HCT116 (cell line): ENCODE data around the gene HUS1. TPM values are rescaled to one million over a fixed set of nuclear protein-coding genes. Genes with fewer than 3 reads are reported as not detected.

ENCODE experiments used
- ATAC-seq: fragments of 200-7000 bp; cut with Tn5 transposase; 2 replicates; pipeline ENCODE4 v1.9.1; 2020; ENCODE audit warnings: mild to moderate bottlenecking, moderate library complexity
- BruUV-seq: library from RNA; stranded (reverse); fragments of 400-500 nt; replicated peaks from 2 replicates; lab custom pipeline; 2021; lab: Mats Ljungman, UMichigan
- CTCF ChIA-PET: fragments of 300-600 bp; sonication (Branson Sonifier 250); formaldehyde crosslinking; loops from one replicate; lab custom pipeline; 2021; ENCODE audit warnings: antibody characterized with exemption; lab: Charles Lee
- POLR2A ChIA-PET: fragments of 300-600, 350-600 bp; sonication (Branson Sonifier 250); formaldehyde crosslinking; loops from one replicate; lab custom pipeline; 2021; ENCODE audit warnings: antibody characterized with exemption; lab: Charles Lee
- RAD21 ChIA-PET, 2 experiments: fragments of 300-600 bp; sonication (Branson Sonifier 250); formaldehyde crosslinking; loops; one replicate each; lab custom pipeline; 2023; ENCODE audit warnings: low total read pairs in 2 of 2; ENCODE audit not compliant: uncharacterized antibody in 2 of 2, unreplicated experiment in 2 of 2, low non-redundant PET in 1 of 2; lab: Charles Lee
- DNase-seq: peaks from one replicate; pipeline ENCODE4 v3.0.0-alpha.2; 2010; ENCODE audit warnings: low read depth, low spot score
- H2AFZ ChIP-seq: fragments of 200-600 bp; shearing (Covaris generic), sonication (generic); 2 replicates; pipeline ENCODE4 v1.6.1; 2017; ENCODE audit warnings: low read depth, mixed run types, mixed read lengths, antibody characterized with exemption, low read length; ENCODE audit not compliant: poor library complexity, severe bottlenecking
- H3K27ac ChIP-seq: 2 replicates; pipeline ENCODE4 v1.5.1; 2012; ENCODE audit warnings: low read depth, low read length
- H3K27me3 ChIP-seq: fragments of 200-600 bp; sonication (generic); 2 replicates; pipeline ENCODE4 v1.6.1; 2016; ENCODE audit warnings: mixed run types, low read length, mixed read lengths; ENCODE audit not compliant: insufficient read depth
- H3K36me3 ChIP-seq, 2 experiments: fragments of 200-500 bp in 1 of 2; fragments of 200-600 bp in 1 of 2; sonication (Bioruptor generic) in 1 of 2; sonication (generic) in 1 of 2; 2 replicates each; pipeline versions ENCODE4 v1.5.1 to v1.6.1; 2014 to 2016; ENCODE audit warnings: low read length in 2 of 2, inconsistent platforms in 1 of 2, mixed read lengths in 1 of 2, mixed run types in 1 of 2; ENCODE audit not compliant: insufficient read depth in 2 of 2, control insufficient read depth in 1 of 2
- H3K4me1 ChIP-seq, 2 experiments: fragments of 200-600 bp in 1 of 2; sonication (generic) in 1 of 2; 2 replicates each; pipeline versions ENCODE4 v1.5.1 to v1.6.1; 2012 to 2017; ENCODE audit warnings: low read length in 2 of 2, inconsistent platforms in 1 of 2, mild to moderate bottlenecking in 1 of 2, mixed read lengths in 1 of 2, mixed run types in 1 of 2, moderate library complexity in 1 of 2; ENCODE audit not compliant: insufficient read depth in 2 of 2, control insufficient read depth in 1 of 2
- H3K4me2 ChIP-seq: fragments of 200-600 bp; sonication (generic); 2 replicates; pipeline ENCODE4 v1.6.1; 2017; ENCODE audit warnings: mixed run types, low read length, mixed read lengths
- H3K4me3 ChIP-seq, 2 experiments: fragments of 200-600 bp in 1 of 2; sonication (generic) in 1 of 2; replicated peaks in 1 of 2; 2 replicates each; pipeline ENCODE4 v1.5.1; 2011 to 2016; ENCODE audit warnings: low read length in 2 of 2, control low read depth in 1 of 2, low read depth in 1 of 2, mild to moderate bottlenecking in 1 of 2, mixed read lengths in 1 of 2, mixed run types in 1 of 2
- H3K79me2 ChIP-seq: fragments of 200-600 bp; sonication (generic); 2 replicates; pipeline ENCODE4 v1.6.1; 2017; ENCODE audit warnings: mild to moderate bottlenecking, mixed run types, low read length, moderate library complexity, mixed read lengths; ENCODE audit not compliant: insufficient read depth
- H3K9ac ChIP-seq: fragments of 200-600 bp; sonication (generic); 2 replicates; pipeline ENCODE4 v1.6.1; 2016; ENCODE audit warnings: low read length, mixed read lengths
- H3K9me2 ChIP-seq: fragments of 200-600 bp; sonication (generic), shearing (Covaris generic); 2 replicates; pipeline ENCODE4 v1.6.1; 2017; ENCODE audit warnings: mixed run types, mild to moderate bottlenecking, moderate library complexity; ENCODE audit not compliant: insufficient read depth
- H3K9me3 ChIP-seq, 2 experiments: fragments of 200-500 bp in 1 of 2; fragments of 200-600 bp in 1 of 2; sonication (Bioruptor generic) in 1 of 2; sonication (generic) in 1 of 2; 2 replicates each; pipeline ENCODE4 v1.6.1; 2014 to 2017; ENCODE audit warnings: low read length in 2 of 2, mixed read lengths in 2 of 2, inconsistent platforms in 1 of 2, low read depth in 1 of 2, mild to moderate bottlenecking in 1 of 2, mixed run types in 1 of 2, moderate library complexity in 1 of 2; ENCODE audit not compliant: control insufficient read depth in 1 of 2, insufficient read depth in 1 of 2
- H4K20me1 ChIP-seq: fragments of 200-600 bp; sonication (generic), shearing (Covaris generic); 2 replicates; pipeline ENCODE4 v1.6.1; 2017; ENCODE audit warnings: mixed run types, mild to moderate bottlenecking, moderate library complexity; ENCODE audit not compliant: insufficient read depth
- FOSL1 ChIP-seq: IDR thresholded peaks from 2 replicates; pipeline ENCODE4 v1.6.1; 2012; ENCODE audit warnings: low read depth
- RAD21 ChIP-seq: IDR thresholded peaks from 2 replicates; pipeline ENCODE4 v1.6.1; 2012; ENCODE audit warnings: low read depth, mild to moderate bottlenecking
- intact Hi-C: fragments of 100-400 bp; cut with micrococcal nuclease; formaldehyde crosslinking; loops from 2 replicates; pipeline ENCODE4 v1.10.0; 2022
- total RNA-seq: library from RNA; stranded (reverse); gene quantifications from one replicate; pipeline ENCODE4 v1.2.1, GENCODE V29; 2021; ENCODE audit not compliant: unreplicated experiment
- TF ChIP-seq, protein P1 (sequence below), 3 experiments: fragments of 200-600 bp in 1 of 3; sonication (generic) in 1 of 3; IDR thresholded peaks in 2 of 3; conservative IDR thresholded peaks in 1 of 3; 2 replicates each; pipeline ENCODE4 v1.5.1; 2012 to 2017; ENCODE audit warnings: low read depth in 2 of 3, low read length in 2 of 3, antibody characterized with exemption in 1 of 3, borderline replicate concordance in 1 of 3, control low read depth in 1 of 3, mild to moderate bottlenecking in 1 of 3, mixed read lengths in 1 of 3, mixed run types in 1 of 3, moderate library complexity in 1 of 3; ENCODE audit not compliant: insufficient read depth in 1 of 3
- TF ChIP-seq, protein P2 (sequence below): IDR thresholded peaks from 2 replicates; pipeline ENCODE4 v1.6.1; 2011; ENCODE audit warnings: mild to moderate bottlenecking, low read length, moderate library complexity; ENCODE audit not compliant: insufficient replicate concordance; ENCODE audit errors: extremely low read depth

The HUS1 gene
- total RNA-seq, 1 experiment from 2014 or later = 30.0 TPM

GRCh38 chr7:47945261-47946015 is 34.0 kb downstream of the HUS1 start:
- no TSS peak for BruUV-seq

More at GRCh38 chr7:47945261-47946015, 34.0 kb downstream of the HUS1 start:
- TF ChIP-seq, protein P1, sequence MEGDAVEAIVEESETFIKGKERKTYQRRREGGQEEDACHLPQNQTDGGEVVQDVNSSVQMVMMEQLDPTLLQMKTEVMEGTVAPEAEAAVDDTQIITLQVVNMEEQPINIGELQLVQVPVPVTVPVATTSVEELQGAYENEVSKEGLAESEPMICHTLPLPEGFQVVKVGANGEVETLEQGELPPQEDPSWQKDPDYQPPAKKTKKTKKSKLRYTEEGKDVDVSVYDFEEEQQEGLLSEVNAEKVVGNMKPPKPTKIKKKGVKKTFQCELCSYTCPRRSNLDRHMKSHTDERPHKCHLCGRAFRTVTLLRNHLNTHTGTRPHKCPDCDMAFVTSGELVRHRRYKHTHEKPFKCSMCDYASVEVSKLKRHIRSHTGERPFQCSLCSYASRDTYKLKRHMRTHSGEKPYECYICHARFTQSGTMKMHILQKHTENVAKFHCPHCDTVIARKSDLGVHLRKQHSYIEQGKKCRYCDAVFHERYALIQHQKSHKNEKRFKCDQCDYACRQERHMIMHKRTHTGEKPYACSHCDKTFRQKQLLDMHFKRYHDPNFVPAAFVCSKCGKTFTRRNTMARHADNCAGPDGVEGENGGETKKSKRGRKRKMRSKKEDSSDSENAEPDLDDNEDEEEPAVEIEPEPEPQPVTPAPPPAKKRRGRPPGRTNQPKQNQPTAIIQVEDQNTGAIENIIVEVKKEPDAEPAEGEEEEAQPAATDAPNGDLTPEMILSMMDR (IDR thresholded peaks at IDR 0.05 in 2 of 3, conservative IDR thresholded peaks at IDR 0.05 in 1 of 3; ENCODE audit: borderline replicate concordance in 1 of 3, insufficient read depth in 1 of 3, low read depth in 2 of 3, low read length in 2 of 3) = peak; percentile 66 to 87 (median 75); a peak in 5 of 6 replicates
- TF ChIP-seq FOSL1 (no peak), RAD21 (peak; percentile 88)
- TF ChIP-seq, protein P2, sequence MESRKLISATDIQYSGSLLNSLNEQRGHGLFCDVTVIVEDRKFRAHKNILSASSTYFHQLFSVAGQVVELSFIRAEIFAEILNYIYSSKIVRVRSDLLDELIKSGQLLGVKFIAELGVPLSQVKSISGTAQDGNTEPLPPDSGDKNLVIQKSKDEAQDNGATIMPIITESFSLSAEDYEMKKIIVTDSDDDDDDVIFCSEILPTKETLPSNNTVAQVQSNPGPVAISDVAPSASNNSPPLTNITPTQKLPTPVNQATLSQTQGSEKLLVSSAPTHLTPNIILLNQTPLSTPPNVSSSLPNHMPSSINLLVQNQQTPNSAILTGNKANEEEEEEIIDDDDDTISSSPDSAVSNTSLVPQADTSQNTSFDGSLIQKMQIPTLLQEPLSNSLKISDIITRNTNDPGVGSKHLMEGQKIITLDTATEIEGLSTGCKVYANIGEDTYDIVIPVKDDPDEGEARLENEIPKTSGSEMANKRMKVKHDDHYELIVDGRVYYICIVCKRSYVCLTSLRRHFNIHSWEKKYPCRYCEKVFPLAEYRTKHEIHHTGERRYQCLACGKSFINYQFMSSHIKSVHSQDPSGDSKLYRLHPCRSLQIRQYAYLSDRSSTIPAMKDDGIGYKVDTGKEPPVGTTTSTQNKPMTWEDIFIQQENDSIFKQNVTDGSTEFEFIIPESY = no peak
- ChIA-PET CTCF (interaction anchor here (0.5 to 2.3 kb wide), 12 partner anchors 18 to 679 kb away, joined by 3 to 34 read pairs (median 4); no protein-coding TSS in a partner anchor), RAD21 (interaction anchor here (1.4 to 2.3 kb wide), 5 partner anchors 165 to 679 kb away, joined by 3 to 14 read pairs (median 7); no protein-coding TSS in a partner anchor), POLR2A (interaction anchor here (1.0 kb wide), 1 partner anchor 165 kb away, joined by 3 read pairs; no protein-coding TSS in a partner anchor)
- no peaks in the 10 kb centered on the region for H3K9me2 ChIP-seq
- no peaks in the 10 kb centered on the region for H3K27me3 ChIP-seq
- ATAC-seq (peak; percentile 84), DNase-seq (peak; percentile 51)
- H3K27ac ChIP-seq = no peak overlapping the region
- H3K36me3 ChIP-seq = no peaks in the 10 kb centered on the region
- no peak overlapping the region for H3K4me3 ChIP-seq
- H2AFZ ChIP-seq = no peak overlapping the region
- no peaks in the 10 kb centered on the region for H4K20me1 ChIP-seq
- intact Hi-C loops = loop anchor here (1.0 to 10.0 kb wide), 4 partner anchors 165 to 1909 kb away; no protein-coding TSS in a partner anchor
- no peaks in the 10 kb centered on the region for H3K9me3 ChIP-seq
- H3K4me1 ChIP-seq = peaks cover 0 to 9% of the 10 kb centered on the region in 2 experiments; a peak in 2 of 4 replicates
- no peak overlapping the region for H3K9ac ChIP-seq
- H3K4me2 ChIP-seq = no peak overlapping the region
- H3K79me2 ChIP-seq = no peaks in the 10 kb centered on the region
